Muscle layer of duodenum (tissue), 2 donors: ENCODE results near the gene PPP2CA.
"Not testable (repeated sequence)": the region's sequence is repeated elsewhere in the genome, so short reads cannot be mapped to it uniquely, and the experiment has no call there.

ENCODE experiments used
- H3K27ac ChIP-seq: one replicate; pipeline ENCODE4 v1.7.0; 2013; ENCODE audit warnings: mild to moderate bottlenecking, low read length
- H3K27me3 ChIP-seq: one replicate; pipeline ENCODE4 v1.7.0; 2013; ENCODE audit warnings: low read depth, mild to moderate bottlenecking, control low read depth, low read length
- H3K36me3 ChIP-seq, 2 donors: one replicate each; pipeline ENCODE4 v1.7.0; 2013; ENCODE audit warnings: low read length in 2 of 2, control low read depth in 1 of 2, mild to moderate bottlenecking in 1 of 2; ENCODE audit not compliant: insufficient read depth in 2 of 2, control insufficient read depth in 1 of 2
- H3K4me1 ChIP-seq, 2 donors: one replicate each; pipeline ENCODE4 v1.7.0; 2013; ENCODE audit warnings: low read length in 2 of 2, mild to moderate bottlenecking in 2 of 2, control low read depth in 1 of 2, moderate library complexity in 1 of 2; ENCODE audit not compliant: insufficient read depth in 2 of 2, control insufficient read depth in 1 of 2
- H3K4me3 ChIP-seq, 2 donors: one replicate each; pipeline ENCODE4 v1.7.0; 2013; ENCODE audit warnings: low read length in 2 of 2, low read depth in 1 of 2, mild to moderate bottlenecking in 1 of 2
- H3K9me3 ChIP-seq, 2 donors: one replicate each; pipeline ENCODE4 v1.7.0; 2013; ENCODE audit warnings: low read length in 2 of 2, control low read depth in 1 of 2, mild to moderate bottlenecking in 1 of 2; ENCODE audit not compliant: control insufficient read depth in 1 of 2
- donor health status: healthy.

PPP2CA gene

DNA sequence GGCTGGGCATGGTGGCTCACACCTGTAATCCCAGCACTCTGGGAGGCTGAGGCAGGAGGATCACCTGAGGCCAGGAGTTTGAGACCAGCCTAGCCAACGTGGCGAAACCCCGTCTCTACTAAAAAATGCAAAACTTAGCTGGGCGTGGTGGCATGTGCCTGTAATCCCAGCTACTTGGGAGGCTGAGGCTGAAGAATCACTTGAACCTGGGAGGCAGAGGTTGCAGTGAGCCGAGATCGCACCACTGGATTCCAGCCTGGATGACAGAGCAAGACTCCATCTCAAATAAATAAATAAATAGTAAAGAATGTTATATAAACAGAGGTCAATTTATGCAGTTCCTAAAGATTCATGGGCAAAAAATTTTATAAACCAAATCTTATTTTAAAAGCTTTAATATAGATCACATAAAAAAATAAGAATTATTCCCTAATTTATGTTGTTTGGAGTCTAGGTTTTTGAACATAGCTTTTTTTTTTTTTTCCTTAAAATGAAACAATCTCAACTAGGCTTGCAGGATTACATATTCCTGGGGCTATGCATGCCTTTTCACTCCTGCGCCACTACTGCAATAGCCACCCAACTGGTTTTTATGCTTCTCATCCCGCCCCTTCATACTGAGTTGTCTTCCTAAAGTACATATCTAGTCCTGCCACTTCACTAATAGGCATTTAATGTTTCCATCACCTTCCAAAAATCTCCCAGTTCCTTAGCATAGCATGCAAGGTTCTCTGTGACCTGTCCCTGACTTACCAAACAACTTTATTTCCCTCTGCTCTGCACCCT is 27.7 kb upstream of the PPP2CA start:
- not testable (repeated sequence) for H3K4me1 ChIP-seq, H3K4me3 ChIP-seq, H3K27me3 ChIP-seq, H3K9me3 ChIP-seq, H3K27ac ChIP-seq, H3K36me3 ChIP-seq

DNA sequence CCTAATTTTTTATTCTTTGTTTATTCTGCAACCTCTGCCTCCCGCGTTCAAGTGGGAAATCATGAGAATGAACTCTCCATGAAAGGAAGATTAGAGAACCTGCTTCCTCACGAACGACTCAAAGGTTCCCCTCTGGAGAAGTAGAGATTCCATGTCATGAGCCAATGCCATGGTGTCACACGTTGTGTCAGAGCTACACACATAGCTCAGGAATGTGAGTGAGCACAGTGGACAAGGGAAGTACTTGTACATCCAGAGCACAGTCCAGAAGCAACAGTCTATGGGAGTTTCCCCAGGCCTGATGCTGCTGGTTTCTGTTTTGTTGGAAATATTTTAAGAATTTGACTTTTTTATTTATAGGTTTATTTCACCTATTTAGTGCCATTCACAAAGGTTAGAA is 26.8 kb upstream of the PPP2CA start:
- Histone ChIP-seq H3K4me3 (no peak overlapping the region), H3K27ac (no peak overlapping the region), H3K27me3 (no peaks in the 10 kb centered on the region), H3K9me3 (no peaks in the 10 kb centered on the region), H3K36me3 (no peaks in the 10 kb centered on the region), H3K4me1 (no peaks in the 10 kb centered on the region)

DNA sequence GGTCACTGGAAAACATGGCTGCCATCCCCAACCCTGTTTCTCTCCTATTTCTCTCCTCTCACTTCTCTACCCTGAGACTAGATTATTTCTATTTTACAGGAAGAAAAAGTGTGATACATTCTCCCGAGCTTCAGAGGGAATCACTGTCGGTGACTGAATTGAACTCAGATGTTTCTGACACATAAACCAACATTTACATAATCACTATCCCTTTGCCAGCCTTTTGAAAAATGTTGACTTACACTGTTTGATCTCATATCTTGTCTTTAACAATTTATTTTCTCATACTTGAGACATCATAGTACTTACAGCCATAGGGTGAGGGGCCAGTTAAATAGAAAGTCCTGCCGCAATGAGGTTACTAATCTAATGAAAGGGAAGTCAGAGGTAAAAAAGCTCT is 25.1 kb upstream of the PPP2CA start:
- Histone ChIP-seq H3K36me3 (no peaks in the 10 kb centered on the region), H3K4me1 (no peaks in the 10 kb centered on the region), H3K9me3 (no peaks in the 10 kb centered on the region), H3K27ac (no peak overlapping the region), H3K4me3 (no peak overlapping the region), H3K27me3 (no peaks in the 10 kb centered on the region)

DNA sequence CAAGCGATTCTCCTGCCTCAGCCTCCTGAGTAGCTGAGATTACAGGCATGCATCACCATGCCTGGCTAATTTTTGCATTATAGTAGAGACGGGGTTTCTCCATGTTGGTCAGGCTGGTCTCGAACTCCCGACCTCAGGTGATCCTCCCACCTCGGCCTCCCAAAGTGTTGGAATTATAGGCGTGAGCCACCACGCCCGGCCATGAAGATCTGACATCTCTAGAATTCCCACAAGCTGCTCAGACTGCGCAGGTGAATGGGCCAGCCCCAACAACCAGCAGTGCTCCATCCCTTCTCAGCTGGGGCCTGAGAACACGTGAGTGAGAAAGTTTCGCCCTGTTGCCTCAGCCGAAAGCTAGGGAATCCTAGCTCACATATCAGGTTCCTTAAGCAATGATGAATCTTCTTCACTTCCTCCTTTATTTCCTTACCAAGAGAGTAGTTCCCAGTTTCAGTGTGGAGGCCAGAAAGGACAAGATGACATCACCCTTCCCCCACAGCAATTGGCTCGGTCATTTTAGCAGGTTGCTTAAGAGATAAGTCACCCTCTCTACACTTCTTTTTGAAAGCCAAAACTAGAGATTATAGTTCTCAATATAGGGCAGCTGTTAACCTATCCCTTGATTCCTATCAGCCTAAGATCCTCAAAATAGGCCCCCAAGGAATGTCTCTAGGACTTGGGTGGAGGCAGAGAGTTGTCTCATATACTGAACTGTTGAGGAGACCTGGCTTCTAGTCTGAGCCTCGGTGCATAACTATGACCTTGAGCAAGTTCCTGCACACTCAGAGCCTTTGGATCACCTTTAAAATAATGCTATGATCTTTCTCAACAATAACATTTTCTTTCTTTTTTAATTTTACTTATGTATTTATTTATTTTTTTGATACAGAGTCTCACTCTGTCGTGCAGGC is 23.9 kb upstream of the PPP2CA start:
- H3K4me3 ChIP-seq, result no peak overlapping the region
- H3K27me3 ChIP-seq, result no peaks in the 10 kb centered on the region
- H3K4me1 ChIP-seq, result peaks cover 0 to 6% of the 10 kb centered on the region in 2 donors
- no peak overlapping the region for H3K27ac ChIP-seq
- no peaks in the 10 kb centered on the region for H3K36me3 ChIP-seq
- H3K9me3 ChIP-seq, result no peaks in the 10 kb centered on the region

DNA sequence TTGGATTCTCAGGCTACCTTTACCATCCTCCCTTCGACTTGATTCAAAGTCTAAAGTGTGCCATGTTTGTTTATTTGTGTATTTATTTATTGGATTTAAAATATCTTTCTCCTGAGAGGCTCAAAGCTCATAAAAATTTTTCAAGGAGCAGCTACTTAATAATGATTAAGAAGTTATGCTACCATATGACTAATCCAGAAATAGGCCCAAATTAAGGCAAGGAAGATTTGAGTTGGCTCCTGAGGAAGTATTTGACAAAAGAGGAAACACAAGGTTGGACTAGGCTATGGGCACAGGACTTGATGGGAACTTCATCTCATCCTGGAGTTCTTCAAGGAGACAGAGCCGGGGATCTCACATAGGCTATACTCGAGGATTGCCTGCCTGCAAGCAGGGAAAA is 22.4 kb upstream of the PPP2CA start:
- Histone ChIP-seq H3K9me3 (no peaks in the 10 kb centered on the region), H3K4me3 (no peak overlapping the region), H3K27me3 (no peaks in the 10 kb centered on the region), H3K27ac (no peak overlapping the region), H3K4me1 (peaks cover 0 to 9% of the 10 kb centered on the region in 2 donors), H3K36me3 (no peaks in the 10 kb centered on the region)

DNA sequence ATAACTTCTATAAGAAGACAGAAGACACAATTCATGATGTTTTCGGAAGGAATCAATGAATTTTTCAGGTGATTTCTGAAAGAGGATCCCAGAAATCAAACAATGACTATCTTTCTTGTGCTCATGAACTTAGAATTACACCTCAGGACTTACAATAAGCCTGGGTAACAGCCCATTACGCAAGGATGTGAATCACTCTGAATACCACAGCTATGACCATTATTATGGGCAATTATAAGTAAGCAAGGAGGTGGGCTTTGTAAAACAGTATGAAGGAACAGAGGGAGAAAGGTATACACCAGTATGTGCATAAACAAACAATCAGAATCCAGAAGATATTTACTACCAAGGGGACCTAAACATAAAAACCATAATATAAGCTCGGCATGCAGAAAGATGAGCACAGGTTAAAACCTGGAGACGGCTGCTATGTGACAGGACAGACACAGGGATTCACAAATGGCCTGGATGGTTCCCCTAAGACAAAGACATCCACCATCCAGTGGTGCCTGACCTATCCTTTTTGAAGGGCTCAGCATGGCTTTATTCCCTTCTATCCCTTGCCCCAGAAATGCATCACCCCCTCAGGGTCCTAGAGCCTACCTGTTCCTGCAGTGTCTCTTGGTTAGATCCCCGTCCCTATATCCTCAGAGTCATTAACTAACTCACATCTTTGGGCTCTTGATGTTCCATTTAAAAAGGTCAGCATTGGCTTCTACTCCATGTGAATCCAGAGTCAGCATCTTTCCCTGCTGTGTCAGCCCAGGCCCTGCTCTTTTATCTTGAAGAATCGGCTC is 21.8 kb upstream of the PPP2CA start:
- no peaks in the 10 kb centered on the region for H3K36me3 ChIP-seq
- peaks cover 0 to 9% of the 10 kb centered on the region in 2 donors for H3K4me1 ChIP-seq
- H3K27me3 ChIP-seq, result no peaks in the 10 kb centered on the region
- no peaks in the 10 kb centered on the region for H3K9me3 ChIP-seq
- no peak overlapping the region for H3K27ac ChIP-seq
- no peak overlapping the region for H3K4me3 ChIP-seq

DNA sequence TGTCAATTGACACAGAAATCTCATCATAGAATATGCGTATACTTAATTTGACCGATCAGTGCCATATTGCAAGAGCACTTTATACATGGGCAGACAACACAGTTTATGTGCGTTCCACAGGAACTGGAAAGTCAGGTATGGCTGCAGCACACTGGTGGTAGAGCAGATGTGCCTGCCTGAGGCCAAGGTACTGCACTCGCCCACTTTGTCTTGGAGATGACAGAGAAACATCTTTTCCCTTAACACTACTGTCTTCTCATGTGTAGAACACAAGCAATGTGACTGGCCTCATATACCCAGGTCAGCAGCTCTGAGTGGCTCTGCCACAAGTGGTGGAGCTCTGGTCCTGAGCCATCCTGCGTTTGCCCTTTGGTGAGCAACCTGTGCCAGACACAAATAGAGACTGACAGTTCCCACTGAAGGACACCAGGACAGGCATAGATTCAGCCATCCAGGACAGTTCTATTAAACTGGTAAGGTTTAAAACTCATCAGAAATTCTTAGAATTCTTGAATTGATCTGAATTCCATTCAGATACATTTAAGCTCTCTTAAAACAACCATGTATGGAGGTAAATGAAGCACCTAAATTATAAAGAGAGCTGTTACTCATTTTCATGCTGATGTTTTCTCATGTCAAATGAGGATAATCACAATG is 21.0 kb upstream of the PPP2CA start:
- Histone ChIP-seq H3K36me3 (no peaks in the 10 kb centered on the region), H3K9me3 (no peaks in the 10 kb centered on the region), H3K27ac (no peak overlapping the region), H3K4me1 (peaks cover 0 to 9% of the 10 kb centered on the region in 2 donors), H3K27me3 (no peaks in the 10 kb centered on the region), H3K4me3 (no peak overlapping the region)

DNA sequence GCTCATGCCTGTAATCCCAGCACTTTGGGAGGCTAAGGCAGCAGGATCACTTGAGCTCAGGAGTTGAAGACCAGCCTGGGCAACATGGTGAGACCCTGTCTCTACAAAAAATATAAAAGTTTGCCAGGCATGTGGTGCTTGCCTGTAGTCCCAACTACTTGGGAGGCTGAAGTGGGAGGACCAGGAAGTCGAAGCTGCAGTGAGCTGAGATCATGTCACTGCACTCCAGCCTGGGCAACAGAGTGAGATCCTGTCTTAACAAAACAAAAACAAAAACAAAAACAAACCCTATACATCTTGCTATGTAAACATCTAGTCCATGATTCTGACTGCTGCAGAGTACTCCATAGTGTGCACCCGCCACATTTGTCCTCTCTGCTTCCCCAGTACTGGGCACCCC is 19.8 kb upstream of the PPP2CA start:
- Histone ChIP-seq H3K36me3 (no peaks in the 10 kb centered on the region), H3K27ac (no peak overlapping the region), H3K4me1 (peaks cover 4 to 14% of the 10 kb centered on the region in 2 donors), H3K9me3 (no peaks in the 10 kb centered on the region), H3K4me3 (no peak overlapping the region), H3K27me3 (no peaks in the 10 kb centered on the region)

DNA sequence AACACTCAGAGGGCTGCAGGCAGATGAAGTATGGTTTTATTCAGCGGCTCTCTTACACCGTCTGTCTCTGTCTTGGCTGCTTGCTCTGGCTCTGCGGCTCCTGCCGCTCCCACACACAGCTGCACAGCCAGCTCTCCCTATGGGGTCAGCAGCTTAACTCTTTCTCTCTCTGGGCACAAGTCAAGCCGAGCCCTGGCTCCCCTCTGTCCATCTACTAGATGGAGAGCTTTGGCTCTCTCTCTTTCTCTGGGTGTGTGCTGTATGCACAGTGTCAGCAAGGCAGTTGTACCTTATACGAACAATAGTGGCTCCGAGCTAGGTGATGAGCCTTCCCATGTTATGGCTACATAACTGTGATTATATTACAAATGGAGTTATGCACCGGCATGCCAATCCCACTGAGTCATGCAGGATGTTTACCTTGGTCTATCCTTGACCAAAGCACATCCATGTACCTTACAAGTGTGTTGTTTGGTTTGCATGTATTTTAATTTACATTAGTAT is 19.3 kb upstream of the PPP2CA start:
- H3K9me3 ChIP-seq, result no peaks in the 10 kb centered on the region
- no peak overlapping the region for H3K4me3 ChIP-seq
- H3K36me3 ChIP-seq, result no peaks in the 10 kb centered on the region
- no peaks in the 10 kb centered on the region for H3K27me3 ChIP-seq
- peaks cover 4 to 19% of the 10 kb centered on the region in 2 donors for H3K4me1 ChIP-seq
- H3K27ac ChIP-seq, result no peak overlapping the region

DNA sequence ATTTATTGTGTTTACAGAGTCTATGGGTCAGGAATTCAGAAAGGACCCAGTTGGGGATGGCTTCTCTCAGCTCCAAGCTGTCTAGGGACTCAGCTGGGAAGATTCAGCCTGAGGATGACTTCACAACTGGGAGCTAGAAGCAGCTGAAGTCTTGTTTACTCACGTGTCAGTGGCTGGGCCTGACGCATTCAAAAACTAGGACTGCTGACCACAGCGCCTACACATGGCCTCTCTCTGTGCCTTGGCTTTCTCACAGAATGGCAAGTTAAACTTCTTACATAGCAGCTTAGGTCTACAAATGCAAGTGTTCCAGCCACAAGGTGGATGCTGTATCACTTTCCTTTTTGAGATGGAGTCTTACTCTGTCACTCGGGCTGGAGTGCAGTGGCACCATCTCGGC is 16.3 kb upstream of the PPP2CA start:
- no peaks in the 10 kb centered on the region for H3K36me3 ChIP-seq
- H3K4me1 ChIP-seq, result peaks cover 4 to 24% of the 10 kb centered on the region in 2 donors
- H3K4me3 ChIP-seq, result no peak overlapping the region
- no peak overlapping the region for H3K27ac ChIP-seq
- no peaks in the 10 kb centered on the region for H3K9me3 ChIP-seq
- no peaks in the 10 kb centered on the region for H3K27me3 ChIP-seq
